Mammary epithelial cell (primary cell): ENCODE measurements around the gene DOK6.

ENCODE experiments used
- EZH2 ChIP-seq: IDR thresholded peaks from 2 replicates; pipeline ENCODE4 v1.6.1; 2012; ENCODE audit warnings: low read length, inconsistent platforms, borderline replicate concordance
- TF ChIP-seq, protein P1 (sequence below), 2 donors: IDR thresholded peaks in 1 of 2; conservative IDR thresholded peaks in 1 of 2; 2 replicates each; pipeline ENCODE4 v1.5.1; 2011 to 2012; ENCODE audit warnings: inconsistent platforms in 2 of 2, low read length in 2 of 2, mild to moderate bottlenecking in 2 of 2, control low read depth in 1 of 2, low read depth in 1 of 2; ENCODE audit not compliant: insufficient read depth in 1 of 2; ENCODE audit errors: extremely low read depth in 1 of 2

DNA sequence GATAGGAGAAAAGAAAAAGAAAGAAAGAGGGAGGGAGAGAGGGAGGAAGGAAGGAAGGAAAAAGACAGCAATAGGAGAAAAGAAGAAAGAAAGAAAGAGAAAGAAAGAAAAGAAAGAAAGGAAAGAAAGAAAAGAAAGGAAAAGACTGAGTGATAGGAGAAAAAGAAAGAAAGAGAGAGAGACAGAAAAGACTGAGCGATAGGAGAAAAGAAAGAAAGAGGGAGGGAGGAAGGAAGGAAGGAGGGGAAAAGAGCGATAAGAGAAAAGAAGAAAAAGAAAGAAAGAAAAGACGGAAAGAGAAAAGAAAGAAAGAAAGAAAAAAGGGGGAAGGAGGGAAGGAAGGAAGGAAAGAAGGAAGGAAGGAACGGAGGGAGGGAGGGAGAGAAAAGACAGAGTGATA, 216.7 kb downstream of the DOK6 start:
- TF ChIP-seq, protein P1, sequence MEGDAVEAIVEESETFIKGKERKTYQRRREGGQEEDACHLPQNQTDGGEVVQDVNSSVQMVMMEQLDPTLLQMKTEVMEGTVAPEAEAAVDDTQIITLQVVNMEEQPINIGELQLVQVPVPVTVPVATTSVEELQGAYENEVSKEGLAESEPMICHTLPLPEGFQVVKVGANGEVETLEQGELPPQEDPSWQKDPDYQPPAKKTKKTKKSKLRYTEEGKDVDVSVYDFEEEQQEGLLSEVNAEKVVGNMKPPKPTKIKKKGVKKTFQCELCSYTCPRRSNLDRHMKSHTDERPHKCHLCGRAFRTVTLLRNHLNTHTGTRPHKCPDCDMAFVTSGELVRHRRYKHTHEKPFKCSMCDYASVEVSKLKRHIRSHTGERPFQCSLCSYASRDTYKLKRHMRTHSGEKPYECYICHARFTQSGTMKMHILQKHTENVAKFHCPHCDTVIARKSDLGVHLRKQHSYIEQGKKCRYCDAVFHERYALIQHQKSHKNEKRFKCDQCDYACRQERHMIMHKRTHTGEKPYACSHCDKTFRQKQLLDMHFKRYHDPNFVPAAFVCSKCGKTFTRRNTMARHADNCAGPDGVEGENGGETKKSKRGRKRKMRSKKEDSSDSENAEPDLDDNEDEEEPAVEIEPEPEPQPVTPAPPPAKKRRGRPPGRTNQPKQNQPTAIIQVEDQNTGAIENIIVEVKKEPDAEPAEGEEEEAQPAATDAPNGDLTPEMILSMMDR (conservative IDR thresholded peaks at IDR 0.05 in 1 of 2, IDR thresholded peaks at IDR 0.05 in 1 of 2; ENCODE audit: extremely low read depth in 1 of 2, insufficient read depth in 1 of 2, low read depth in 1 of 2, low read length in 2 of 2) = no peak
- TF ChIP-seq EZH2 = no peak
